Motor neuron (in vitro differentiated cells): Measurements from ENCODE around the gene PHRF1. TPM values are rescaled to one million over a fixed set of nuclear protein-coding genes. Genes with fewer than 3 reads are reported as not detected.

Experiments used
- ATAC-seq, 8 experiments: fragments of 200-7000 bp; cut with Tn5 transposase; replicated peaks in 6 of 8; 2 replicates each; pipeline ENCODE4 v1.8.0; 2021; ENCODE audit warnings: mild to moderate bottlenecking in 8 of 8, moderate library complexity in 8 of 8
- H3K27ac ChIP-seq, 2 donors: fragments of 250-450 bp; sonication (Bioruptor Pico); 2 replicates each; pipeline ENCODE4 v1.9.0; 2021; ENCODE audit warnings: antibody characterized with exemption in 2 of 2, mild to moderate bottlenecking in 2 of 2, moderate library complexity in 1 of 2
- H3K4me1 ChIP-seq, 2 donors: fragments of 250-450 bp; sonication (Bioruptor Pico); replicated peaks in 1 of 2; 2 replicates each; pipeline ENCODE4 v1.6.1; 2021; ENCODE audit warnings: antibody characterized with exemption in 2 of 2, mild to moderate bottlenecking in 2 of 2, moderate library complexity in 1 of 2
- H3K4me3 ChIP-seq, 5 donors: fragments of 250-450 bp; sonication (Bioruptor Pico); 2 replicates each; pipeline ENCODE4 v1.9.0; 2021; ENCODE audit warnings: antibody characterized with exemption in 5 of 5, mild to moderate bottlenecking in 5 of 5, moderate library complexity in 4 of 5
- WGBS, 10 experiments: fragments of 450-650 bp; shearing (Covaris generic); methylation state at CpG; one replicate each; pipeline ENCODE4 v1.0.0; 2022; 5-methylcytosine and 5-hydroxymethylcytosine counted together
- in situ Hi-C, 9 experiments: fragments of 400-800 bp; cut with MboI; loops; one replicate each; pipeline ENCODE4 v1.15.0; 2021; ENCODE audit warnings: low sequenced_read_pairs in 9 of 9, low pct_unique_long_range_greater_than_20kb in 2 of 9; ENCODE audit not compliant: unreplicated experiment in 9 of 9
- total RNA-seq, 8 experiments: library from RNA; unstranded; fragments of 300-600 nt; gene quantifications; 2 replicates each; pipeline versions ENCODE4 v1.2.3 to v1.2.4, GENCODE V29; 2022

PHRF1 gene
- total RNA-seq, 8 experiments from 2014 or later = 11.9 to 32.0 (median 16.0) TPM

DNA sequence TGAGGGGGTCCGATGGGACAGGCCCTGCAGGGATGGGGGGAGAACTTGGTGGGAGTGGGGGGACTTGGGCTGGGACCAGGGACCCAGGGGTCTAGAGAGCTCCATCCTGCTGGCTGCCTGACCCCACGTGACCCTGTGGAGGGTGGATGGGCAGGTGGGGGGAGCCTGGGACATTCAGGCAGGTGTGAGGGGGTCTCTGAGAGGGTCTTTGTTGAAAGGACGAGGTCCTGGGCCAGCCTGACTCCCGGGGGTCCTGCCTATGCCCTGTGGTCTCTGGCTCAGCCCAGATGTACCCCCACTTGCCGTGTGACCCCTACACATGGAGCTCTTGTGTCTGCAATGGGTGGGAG is 31.5 kb upstream of the PHRF1 start:
- H3K4me1 ChIP-seq = peaks cover 8 to 12% of the 10 kb centered on the region in 2 donors
- in situ Hi-C loops = no loop called here
- peak in 1 of 8 experiments; percentile 9 for ATAC-seq
- H3K4me3 ChIP-seq = no peak overlapping the region
- no CpG with 5 or more reads among the region's 5 CpGs for WGBS, 10 experiments
- H3K27ac ChIP-seq = no peak overlapping the region

DNA sequence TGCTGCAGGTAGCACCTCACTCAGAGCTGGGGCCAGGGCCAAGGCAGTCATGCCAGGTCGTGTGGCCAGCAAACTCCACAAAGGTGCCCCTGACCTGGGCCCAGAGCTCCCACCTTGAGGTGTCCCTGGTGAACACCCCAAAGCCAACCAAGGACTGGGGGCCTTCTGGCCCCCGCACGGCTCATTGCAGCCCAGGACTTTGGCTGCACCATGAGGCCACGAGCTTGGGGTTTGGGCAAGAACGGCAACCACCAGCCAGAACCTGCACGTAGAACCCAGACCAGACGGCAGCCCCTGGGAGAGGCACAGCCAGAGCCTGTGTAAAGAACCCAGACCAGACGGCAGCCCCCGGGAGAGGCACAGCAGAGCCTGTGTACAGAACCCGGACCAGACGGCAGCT is 31.1 kb upstream of the PHRF1 start:
- no peak for ATAC-seq
- H3K27ac ChIP-seq = no peak overlapping the region
- WGBS, 10 experiments = 17 to 100% methylated on average over 1 of the region's 11 CpGs; no CpG with 5 or more reads in 8 of the 10 experiments
- in situ Hi-C loops = no loop called here
- H3K4me1 ChIP-seq = peaks cover 8 to 11% of the 10 kb centered on the region in 2 donors
- no peak overlapping the region for H3K4me3 ChIP-seq

DNA sequence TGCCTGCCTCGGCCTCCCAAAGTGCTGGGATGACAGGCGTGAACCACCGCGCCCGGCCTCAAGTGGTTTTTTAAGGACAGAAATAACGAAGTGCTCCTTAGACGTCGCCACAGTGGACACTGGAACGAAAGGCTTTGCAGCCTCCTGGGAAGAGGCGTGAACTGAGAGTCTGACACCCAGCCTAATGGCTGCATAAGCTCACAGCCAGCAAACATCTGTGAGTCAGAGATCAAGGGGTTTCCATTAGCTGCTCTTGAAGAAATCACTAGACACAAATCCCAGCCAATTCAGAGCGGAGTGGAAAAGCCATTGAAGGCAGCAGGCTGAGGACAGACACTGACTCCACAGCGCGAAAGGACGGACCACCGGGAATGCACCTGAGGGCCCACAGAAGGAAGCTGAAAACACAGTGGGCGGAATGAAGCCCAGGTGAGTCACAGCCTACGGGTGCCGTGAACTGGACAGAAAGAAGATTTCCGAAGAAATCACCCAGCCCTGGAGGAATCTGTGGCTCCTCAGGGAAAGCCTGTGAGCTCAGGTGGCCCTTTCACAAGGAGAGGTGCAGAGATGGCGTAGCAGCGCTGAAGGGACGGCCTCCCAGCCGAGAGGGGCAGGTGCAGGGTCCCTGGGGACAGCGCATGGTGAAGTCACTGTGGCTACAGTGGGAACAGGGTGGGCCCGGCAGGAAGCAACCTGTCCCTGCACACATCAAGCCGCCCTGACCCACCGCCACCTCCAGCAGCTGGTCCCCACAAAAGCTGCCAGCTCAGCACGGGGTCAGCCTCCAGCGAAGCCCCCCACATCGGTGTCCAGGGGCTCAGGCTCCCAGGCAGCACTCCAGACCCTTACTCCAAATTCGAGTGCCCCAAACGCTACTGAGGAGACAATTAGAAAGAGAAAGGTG is 27.3 kb upstream of the PHRF1 start:
- peak in 4 of 8 experiments; percentile 26 to 53 (median 42) for ATAC-seq
- Histone ChIP-seq H3K27ac (no peak overlapping the region), H3K4me1 (peaks cover 0 to 11% of the 10 kb centered on the region in 2 donors), H3K4me3 (no peak overlapping the region)
- WGBS, 10 experiments = 69 to 100% (median 88%) methylated on average over 1 to 16 of the region's 32 CpGs; no CpG with 5 or more reads in 5 of the 10 experiments
- in situ Hi-C loops = no loop called here

GRCh38 chr11:550021-550745 is 26.1 kb upstream of the PHRF1 start:
- Histone ChIP-seq H3K4me1 (peaks cover 5 to 20% of the 10 kb centered on the region in 2 donors), H3K4me3 (no peak overlapping the region), H3K27ac (no peak overlapping the region)
- in situ Hi-C loops = loop anchor here in 1 of 9 experiments (25.0 kb wide), 1 partner anchor 212 kb away; no protein-coding TSS in a partner anchor
- WGBS, 10 experiments = 71 to 100% (median 89%) methylated on average over 1 to 12 of the region's 25 CpGs; no CpG with 5 or more reads in 5 of the 10 experiments
- no peak for ATAC-seq

DNA sequence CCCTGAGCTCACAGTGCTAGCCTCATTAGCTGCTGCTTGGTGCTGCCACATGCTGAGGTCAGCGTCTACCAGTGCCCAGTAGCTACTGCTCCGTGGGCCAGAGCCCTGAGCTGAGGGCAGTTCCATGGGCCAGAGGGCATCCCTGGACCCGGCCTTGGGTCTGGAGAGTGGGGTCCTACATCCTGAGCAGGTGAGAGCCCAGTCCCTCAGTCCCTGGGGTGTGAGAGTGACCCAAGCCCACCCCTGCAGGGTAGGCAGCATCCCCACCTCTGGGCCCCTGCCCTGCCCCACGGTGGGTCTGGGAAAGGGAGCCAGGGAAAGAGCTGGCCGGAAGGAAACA is 25.6 kb upstream of the PHRF1 start:
- in situ Hi-C loops = loop anchor here in 1 of 9 experiments (25.0 kb wide), 1 partner anchor 212 kb away; no protein-coding TSS in a partner anchor
- Histone ChIP-seq H3K27ac (no peak overlapping the region), H3K4me1 (peaks cover 5 to 20% of the 10 kb centered on the region in 2 donors), H3K4me3 (no peak overlapping the region)
- no peak for ATAC-seq
- WGBS, 10 experiments = no CpG with 5 or more reads among the region's 5 CpGs

DNA sequence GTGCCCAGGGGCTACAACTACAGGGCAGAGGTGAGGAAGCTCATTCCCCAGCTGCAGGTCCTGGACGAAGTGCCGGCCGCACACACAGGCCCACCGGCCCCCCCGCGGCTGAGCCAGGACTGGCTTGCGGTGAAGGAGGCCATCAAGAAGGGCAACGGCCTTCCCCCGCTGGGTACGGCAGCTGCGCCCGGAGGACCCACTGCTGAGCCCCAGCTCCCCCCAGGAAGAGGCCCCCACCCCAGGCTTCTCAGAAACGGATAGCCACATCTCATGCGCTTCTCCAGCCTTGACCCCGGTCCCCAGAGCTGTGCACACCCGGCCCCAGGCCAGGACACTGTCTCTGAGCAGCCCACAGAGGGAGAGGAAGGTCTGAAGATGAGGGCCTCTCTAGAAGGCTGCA is 25.1 kb upstream of the PHRF1 start:
- in situ Hi-C loops = loop anchor here in 1 of 9 experiments (25.0 kb wide), 1 partner anchor 211 kb away; no protein-coding TSS in a partner anchor
- Histone ChIP-seq H3K27ac (no peak overlapping the region), H3K4me1 (peaks cover 5 to 20% of the 10 kb centered on the region in 2 donors), H3K4me3 (no peak overlapping the region)
- 60% methylated on average over 1 of the region's 16 CpGs; no CpG with 5 or more reads in 9 of the 10 experiments for WGBS, 10 experiments
- no peak for ATAC-seq

GRCh38 chr11:551596-551995 is 24.7 kb upstream of the PHRF1 start:
- in situ Hi-C loops = loop anchor here in 1 of 9 experiments (25.0 kb wide), 1 partner anchor 211 kb away; no protein-coding TSS in a partner anchor
- Histone ChIP-seq H3K27ac (no peak overlapping the region), H3K4me3 (no peak overlapping the region), H3K4me1 (peaks cover 5 to 20% of the 10 kb centered on the region in 2 donors)
- 82 to 100% (median 82%) methylated on average over 2 to 3 of the region's 12 CpGs; no CpG with 5 or more reads in 7 of the 10 experiments for WGBS, 10 experiments
- ATAC-seq = no peak

DNA sequence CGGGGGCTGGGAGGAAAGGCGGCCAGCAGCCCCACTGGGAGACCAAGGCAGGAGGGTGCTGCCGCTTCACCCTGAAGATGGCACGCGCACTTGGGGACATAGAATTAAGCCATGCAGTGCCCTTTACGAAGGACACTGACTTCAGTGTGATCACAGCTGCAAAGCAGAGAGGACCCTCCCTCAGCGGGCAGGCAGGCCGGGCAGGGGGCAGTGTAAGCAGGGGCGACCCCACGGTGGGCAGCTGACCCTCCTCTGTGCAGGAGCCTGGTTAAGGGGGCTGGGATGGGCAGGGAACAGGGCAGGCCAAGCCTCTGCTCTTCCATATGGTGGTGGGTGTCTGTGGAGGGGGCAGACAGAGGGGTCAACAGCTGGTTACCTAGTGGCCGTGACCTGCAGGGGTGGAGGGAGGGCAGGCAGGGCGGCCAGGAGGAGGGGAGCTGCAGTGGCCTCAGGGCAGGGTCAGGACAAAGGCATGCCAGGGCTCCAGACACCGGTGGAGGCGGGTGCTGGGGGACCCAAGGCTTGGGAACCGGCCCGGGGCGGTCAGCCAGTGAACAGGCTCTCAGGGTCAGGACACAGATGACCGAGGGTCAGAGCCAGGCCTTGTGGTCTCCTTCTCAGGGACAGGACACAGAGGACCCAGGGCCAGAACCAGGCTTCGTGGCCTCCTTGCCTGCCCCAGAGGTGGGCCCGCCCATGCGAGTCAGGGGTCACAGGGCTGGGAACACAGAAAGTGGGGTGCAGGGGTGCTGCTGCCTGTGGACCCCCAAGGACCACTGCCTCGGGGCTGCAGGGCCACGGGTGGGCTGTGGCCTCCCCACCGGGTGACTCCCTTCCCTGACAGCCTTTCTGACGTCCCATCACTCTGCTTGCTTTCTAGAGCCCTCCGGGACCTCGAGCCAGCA is 22.9 kb upstream of the PHRF1 start:
- Histone ChIP-seq H3K4me3 (no peak overlapping the region), H3K27ac (no peak overlapping the region), H3K4me1 (peaks cover 5 to 20% of the 10 kb centered on the region in 2 donors)
- WGBS, 10 experiments = 60 to 100% (median 90%) methylated on average over 1 to 3 of the region's 27 CpGs; no CpG with 5 or more reads in 4 of the 10 experiments
- in situ Hi-C loops = loop anchor here in 1 of 9 experiments (25.0 kb wide), 1 partner anchor 209 kb away; no protein-coding TSS in a partner anchor
- ATAC-seq = no peak

- 40% methylated on average over 2 of the region's 11 CpGs; no CpG with 5 or more reads in 9 of the 10 experiments for WGBS, 10 experiments
- Histone ChIP-seq H3K4me3 (no peak overlapping the region), H3K27ac (no peak overlapping the region), H3K4me1 (peaks cover 5 to 20% of the 10 kb centered on the region in 2 donors)
- in situ Hi-C loops = loop anchor here in 1 of 9 experiments (25.0 kb wide), 1 partner anchor 208 kb away; no protein-coding TSS in a partner anchor
- ATAC-seq = no peak
Measured at GRCh38 chr11:553988-554340, 22.3 kb upstream of the PHRF1 start.

DNA sequence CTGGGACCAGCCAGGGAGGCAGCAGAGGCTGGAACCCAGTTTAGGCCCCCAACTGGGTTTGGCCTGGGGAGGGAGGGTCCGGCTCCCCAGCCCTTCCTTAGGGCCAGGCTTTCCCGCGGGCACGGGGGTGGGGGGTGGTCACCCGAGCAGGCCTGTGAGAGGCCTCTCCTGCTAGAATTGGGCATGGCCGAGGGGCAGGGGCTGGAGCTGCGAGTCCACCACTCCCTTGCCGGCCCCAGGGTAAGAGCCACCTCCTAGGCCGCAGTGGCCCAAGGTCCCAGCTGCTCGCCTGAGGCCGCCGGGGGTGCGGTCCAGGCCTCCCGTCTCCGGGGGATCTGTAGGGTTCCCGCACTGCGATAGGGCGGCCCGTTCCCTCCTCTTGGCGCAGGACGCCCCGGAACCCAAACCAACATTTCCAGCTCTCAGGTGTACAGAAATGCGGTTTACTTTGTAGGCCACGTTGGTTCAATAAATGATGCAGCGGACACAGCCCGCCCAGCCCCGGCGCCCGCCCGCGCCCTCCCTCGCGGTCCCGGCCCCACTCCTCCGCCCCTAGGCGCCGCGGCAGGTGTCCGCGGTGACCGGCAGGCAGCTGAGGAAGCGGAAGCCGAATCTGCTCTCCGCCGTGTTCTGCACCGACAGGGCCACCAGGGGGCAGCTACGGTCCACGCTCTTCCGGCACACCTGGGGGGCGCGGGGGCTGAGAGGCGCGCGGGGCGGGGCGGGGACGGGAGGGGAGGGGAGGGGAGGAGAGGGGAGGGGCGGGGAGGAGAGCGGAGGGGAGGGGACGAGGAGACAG is 21.6 kb upstream of the PHRF1 start:
- Histone ChIP-seq H3K4me1 (peaks cover 5 to 20% of the 10 kb centered on the region in 2 donors), H3K4me3 (peak overlapping the region; percentile 21 to 40 (median 32)), H3K27ac (no peak overlapping the region)
- in situ Hi-C loops = loop anchor here in 1 of 9 experiments (25.0 kb wide), 1 partner anchor 208 kb away; no protein-coding TSS in a partner anchor
- peak; percentile 47 to 70 (median 62) for ATAC-seq
- 19 to 20% methylated on average over 2 to 8 of the region's 60 CpGs; no CpG with 5 or more reads in 8 of the 10 experiments for WGBS, 10 experiments

- no peak overlapping the region for H3K27ac ChIP-seq
- H3K4me3 ChIP-seq = peak overlapping the region; percentile 21 to 40 (median 32)
- 4% methylated on average over 5 of the region's 57 CpGs; no CpG with 5 or more reads in 9 of the 10 experiments for WGBS, 10 experiments
- peak; percentile 4 to 65 (median 52) for ATAC-seq
- in situ Hi-C loops = loop anchor here in 1 of 9 experiments (25.0 kb wide), 1 partner anchor 207 kb away; no protein-coding TSS in a partner anchor
- H3K4me1 ChIP-seq = peaks cover 8 to 26% of the 10 kb centered on the region in 2 donors
Measured at GRCh38 chr11:555227-555779, 21.0 kb upstream of the PHRF1 start.
